Chondrocyte (in vitro differentiated cells): ENCODE data around the gene LMCD1. TPM values are rescaled to one million over a fixed set of nuclear protein-coding genes. Genes with fewer than 3 reads are reported as not detected.

Source experiments
- DNase-seq: peaks from one replicate; pipeline ENCODE4 v3.0.0; 2021; ENCODE audit warnings: mixed read lengths, low spot score
- H3K27ac Mint-ChIP-seq: one replicate; pipeline ENCODE4 v1.8.0; 2021; ENCODE audit warnings: mild to moderate bottlenecking, moderate library complexity, mixed read lengths; ENCODE audit not compliant: unreplicated experiment
- H3K27me3 Mint-ChIP-seq: 2 replicates; pipeline ENCODE4 v1.8.0; 2021; ENCODE audit warnings: low read depth, mixed read lengths
- H3K36me3 Mint-ChIP-seq: 2 replicates; pipeline ENCODE4 v1.8.0; 2021; ENCODE audit warnings: low read depth, mixed read lengths
- H3K4me1 Mint-ChIP-seq: 2 replicates; pipeline ENCODE4 v1.8.0; 2021; ENCODE audit warnings: low read depth, mild to moderate bottlenecking, mixed read lengths
- H3K4me3 Mint-ChIP-seq: one replicate; pipeline ENCODE4 v1.8.0; 2021; ENCODE audit warnings: mild to moderate bottlenecking, moderate library complexity, mixed read lengths; ENCODE audit not compliant: unreplicated experiment
- H3K9me3 Mint-ChIP-seq: 2 replicates; pipeline ENCODE4 v1.8.0; 2021; ENCODE audit warnings: low read depth, mixed read lengths
- CTCF ChIP-seq: fragments of 200-600 bp; sonication (generic); IDR thresholded peaks from 2 replicates; pipeline ENCODE4 v1.5.0; 2021; ENCODE audit warnings: antibody characterized with exemption, mild to moderate bottlenecking, moderate library complexity
- total RNA-seq: library from RNA; stranded (reverse); gene quantifications from 3 replicates; pipeline ENCODE4 v1.2.1, GENCODE V29; 2021

Gene LMCD1
- total RNA-seq, 1 donor from 2014 or later, result 263 TPM

DNA sequence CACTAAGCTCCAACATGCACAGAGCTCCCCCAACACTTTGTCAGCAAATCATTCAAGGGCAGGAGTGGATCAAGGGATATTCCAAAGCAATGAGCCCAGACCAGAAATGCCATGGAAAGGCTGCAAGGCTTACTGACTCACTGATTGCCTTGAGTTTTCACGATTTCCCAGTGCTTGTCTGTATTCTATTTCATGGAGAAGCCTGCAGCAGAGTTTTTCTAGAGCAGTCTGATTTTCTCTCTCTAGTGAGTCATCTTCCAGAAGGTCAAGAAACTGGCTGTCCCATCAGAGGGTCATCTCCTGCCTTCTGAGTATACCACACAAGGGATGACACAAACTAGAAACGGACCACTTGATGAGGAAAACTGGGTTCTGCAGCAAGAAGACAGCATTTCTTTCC is 16.5 kb downstream of the LMCD1 start:
- no peaks in the 10 kb centered on the region for H3K27me3 Mint-ChIP-seq
- DNase-seq, result no peak
- H3K4me3 Mint-ChIP-seq, result peak overlapping the region; percentile 23
- H3K27ac Mint-ChIP-seq, result peak overlapping the region; percentile 91
- H3K9me3 Mint-ChIP-seq, result peaks cover 4% of the 10 kb centered on the region
- H3K4me1 Mint-ChIP-seq, result peaks cover 98% of the 10 kb centered on the region
- no peak for TF ChIP-seq CTCF
- H3K36me3 Mint-ChIP-seq, result peaks cover 59% of the 10 kb centered on the region

DNA sequence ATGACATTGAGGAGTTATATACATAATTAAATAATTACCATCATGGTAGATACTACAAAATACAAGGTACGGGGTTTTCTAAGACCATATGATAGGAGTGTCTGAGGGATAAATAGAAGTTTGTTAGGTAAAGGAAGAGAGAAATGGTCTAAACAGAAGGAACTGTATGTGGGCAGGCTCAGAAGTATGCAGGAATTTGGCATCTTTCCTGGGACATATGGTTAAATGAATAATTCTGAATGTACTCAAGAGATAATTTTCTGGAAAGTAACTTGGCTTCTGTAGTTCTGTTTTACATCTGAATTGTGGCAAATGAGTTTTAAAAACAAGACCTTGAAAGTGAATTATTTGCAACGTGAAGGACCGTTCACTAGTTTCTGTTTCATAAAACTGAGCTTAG is 17.5 kb downstream of the LMCD1 start:
- no peak for TF ChIP-seq CTCF
- Mint-ChIP-seq H3K27ac (peak overlapping the region; percentile 91), H3K36me3 (peaks cover 57% of the 10 kb centered on the region), H3K4me3 (peak overlapping the region; percentile 7), H3K9me3 (peaks cover 4% of the 10 kb centered on the region), H3K4me1 (peaks cover 96% of the 10 kb centered on the region), H3K27me3 (no peaks in the 10 kb centered on the region)
- no peak for DNase-seq

- Mint-ChIP-seq H3K4me3 (no peak overlapping the region), H3K4me1 (peaks cover 99% of the 10 kb centered on the region), H3K9me3 (peaks cover 4% of the 10 kb centered on the region), H3K27me3 (no peaks in the 10 kb centered on the region), H3K36me3 (peaks cover 56% of the 10 kb centered on the region), H3K27ac (peak overlapping the region; percentile 91)
- no peak for TF ChIP-seq CTCF
- no peak for DNase-seq
Measured at GRCh38 chr3:8519774-8520448, 18.3 kb downstream of the LMCD1 start.

DNA sequence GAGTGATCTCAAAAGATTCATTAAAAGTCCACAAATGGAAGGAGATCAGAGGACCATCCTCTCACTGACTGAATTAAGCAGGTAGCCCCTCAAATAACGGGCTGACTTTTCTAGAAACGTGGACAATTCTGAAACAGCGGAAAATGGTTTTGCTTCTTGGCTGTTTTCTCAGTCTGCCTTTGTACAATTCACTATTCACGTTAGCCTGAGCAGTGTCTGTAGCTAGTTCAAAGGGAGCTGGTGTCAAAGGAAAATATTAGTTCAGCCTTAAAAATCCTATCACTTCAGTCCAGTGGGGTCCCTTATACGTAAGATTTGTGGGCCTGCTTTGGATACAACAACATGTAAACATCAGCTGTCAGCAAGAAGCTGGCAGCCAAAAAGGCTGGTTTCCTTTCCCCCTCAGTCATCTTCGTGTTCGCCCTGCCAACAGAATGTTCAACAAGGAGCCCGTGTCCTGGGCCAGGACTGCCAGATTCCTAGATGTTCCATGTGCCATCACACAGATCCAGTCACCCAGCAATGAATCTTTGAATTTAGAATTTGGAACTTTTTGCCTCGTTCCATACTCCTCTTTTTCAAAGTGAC is 19.3 kb downstream of the LMCD1 start:
- H3K27me3 Mint-ChIP-seq, result no peaks in the 10 kb centered on the region
- H3K4me1 Mint-ChIP-seq, result peaks cover 99% of the 10 kb centered on the region
- H3K27ac Mint-ChIP-seq, result peak overlapping the region; percentile 78
- H3K36me3 Mint-ChIP-seq, result peaks cover 52% of the 10 kb centered on the region
- no peak for DNase-seq
- H3K9me3 Mint-ChIP-seq, result peaks cover 4% of the 10 kb centered on the region
- TF ChIP-seq CTCF, result no peak
- H3K4me3 Mint-ChIP-seq, result no peak overlapping the region

GRCh38 chr3:8523041-8523440 is 21.4 kb downstream of the LMCD1 start:
- H3K27me3 Mint-ChIP-seq, result no peaks in the 10 kb centered on the region
- H3K9me3 Mint-ChIP-seq, result peaks cover 4% of the 10 kb centered on the region
- H3K36me3 Mint-ChIP-seq, result peaks cover 52% of the 10 kb centered on the region
- peaks cover 97% of the 10 kb centered on the region for H3K4me1 Mint-ChIP-seq
- no peak for TF ChIP-seq CTCF
- peak overlapping the region; percentile 42 for H3K27ac Mint-ChIP-seq
- H3K4me3 Mint-ChIP-seq, result no peak overlapping the region
- DNase-seq, result no peak
